HEK293T (cell line): ENCODE results near the gene MNAT1.

ENCODE experiments used
- ARNT ChIP-seq: fragments of 450-650 bp; IDR thresholded peaks from 2 replicates; pipeline ENCODE4 v1.6.1; 2017; ENCODE audit warnings: mild to moderate bottlenecking
- BHLHE40 ChIP-seq: fragments of 450-650 bp; IDR thresholded peaks from 2 replicates; pipeline ENCODE4 v1.6.1; 2016; ENCODE audit warnings: mild to moderate bottlenecking, moderate library complexity, borderline replicate concordance
- FOXA1 ChIP-seq: fragments of 450-650 bp; IDR thresholded peaks from 2 replicates; pipeline ENCODE4 v1.6.1; 2016; ENCODE audit warnings: mild to moderate bottlenecking
- FOXM1 ChIP-seq: fragments of 450-650 bp; IDR thresholded peaks from 2 replicates; pipeline ENCODE4 v1.6.1; 2017; ENCODE audit warnings: mild to moderate bottlenecking, borderline replicate concordance
- HDGF ChIP-seq: fragments of 450-650 bp; IDR thresholded peaks from 2 replicates; pipeline ENCODE4 v1.6.1; 2017; ENCODE audit warnings: antibody characterized with exemption, borderline replicate concordance
- NFRKB ChIP-seq: fragments of 450-650 bp; IDR thresholded peaks from 2 replicates; pipeline ENCODE4 v1.6.1; 2016; ENCODE audit warnings: mild to moderate bottlenecking, moderate library complexity
- PKNOX1 ChIP-seq: fragments of 450-650 bp; IDR thresholded peaks from 2 replicates; pipeline ENCODE4 v1.6.1; 2016
- SP1 ChIP-seq: fragments of 450-650 bp; IDR thresholded peaks from 2 replicates; pipeline ENCODE4 v1.6.1; 2017
- SUZ12 ChIP-seq: fragments of 450-650 bp; IDR thresholded peaks from 2 replicates; pipeline ENCODE4 v1.6.1; 2016; ENCODE audit warnings: mild to moderate bottlenecking
- TARDBP ChIP-seq: fragments of 450-650 bp; IDR thresholded peaks from 2 replicates; pipeline ENCODE4 v1.6.1; 2016

DNA sequence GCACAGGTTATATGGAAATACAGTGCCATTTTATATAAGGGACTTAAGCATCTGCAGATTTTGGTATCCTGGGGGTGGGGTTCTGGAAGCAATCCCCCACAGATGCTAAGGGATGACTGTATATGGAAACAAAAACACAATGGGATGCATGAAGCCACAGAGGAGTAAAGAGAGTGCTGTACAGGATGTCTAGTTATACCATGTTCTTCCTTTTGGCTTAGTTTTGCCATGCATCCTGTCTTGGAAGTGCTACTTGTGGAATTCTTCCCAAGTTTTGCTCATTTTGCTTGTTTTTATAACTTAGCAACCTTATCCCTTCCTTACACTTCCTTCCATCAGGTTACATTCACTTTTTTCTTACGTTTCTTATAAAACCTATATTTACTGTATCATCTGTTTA lies 190.7 kb downstream of the MNAT1 start:
- TF ChIP-seq BHLHE40: no peak
- no peak for TF ChIP-seq TARDBP
- no peak for TF ChIP-seq HDGF
- no peak for TF ChIP-seq NFRKB
- no peak for TF ChIP-seq FOXA1
- TF ChIP-seq FOXM1: no peak
- no peak for TF ChIP-seq ARNT
- TF ChIP-seq SP1: no peak
- no peak for TF ChIP-seq PKNOX1
- TF ChIP-seq SUZ12: no peak
